Parathyroid adenoma (tissue), 2 donors: Measurements from ENCODE around the gene SMARCE1.

ENCODE experiments used
- H2AFZ ChIP-seq: fragments of 300-600 bp; sonication (generic); one replicate; pipeline ENCODE4 v1.7.0; 2017; ENCODE audit warnings: antibody characterized with exemption, mild to moderate bottlenecking
- H3K27ac ChIP-seq: fragments of 300-600 bp; sonication (generic); one replicate; pipeline ENCODE4 v1.7.0; 2017
- H3K27me3 ChIP-seq: fragments of 300-600 bp; sonication (generic); one replicate; pipeline ENCODE4 v1.7.0; 2017; ENCODE audit warnings: low read length; ENCODE audit not compliant: control insufficient read depth, insufficient read depth
- H3K36me3 ChIP-seq: fragments of 300-600 bp; sonication (generic); one replicate; pipeline ENCODE4 v1.7.0; 2017; ENCODE audit warnings: low read length; ENCODE audit not compliant: control insufficient read depth, insufficient read depth
- H3K4me1 ChIP-seq: fragments of 300-600 bp; sonication (generic); one replicate; pipeline ENCODE4 v1.7.0; 2017; ENCODE audit warnings: control low read depth
- H3K4me2 ChIP-seq: fragments of 300-600 bp; sonication (generic); one replicate; pipeline ENCODE4 v1.7.0; 2017; ENCODE audit warnings: low read length
- H3K4me3 ChIP-seq: fragments of 300-600 bp; sonication (generic); one replicate; pipeline ENCODE4 v1.7.0; 2017; ENCODE audit warnings: low read depth, low read length
- H3K79me2 ChIP-seq: fragments of 300-600 bp; sonication (generic); one replicate; pipeline ENCODE4 v1.7.0; 2017; ENCODE audit warnings: control low read depth
- H3K9ac ChIP-seq: fragments of 300-600 bp; sonication (generic); one replicate; pipeline ENCODE4 v1.7.0; 2017; ENCODE audit warnings: mild to moderate bottlenecking
- H3K9me3 ChIP-seq: fragments of 300-600 bp; sonication (generic); one replicate; pipeline ENCODE4 v1.7.0; 2017; ENCODE audit warnings: low read length; ENCODE audit not compliant: control insufficient read depth
- CTCF ChIP-seq: fragments of 300-600 bp; sonication (generic); IDR thresholded peaks from one replicate; pipeline ENCODE4 v1.7.0; 2017; ENCODE audit warnings: antibody characterized with exemption, mild to moderate bottlenecking
- donor health status: primary hyperparathyroidism.

The SMARCE1 gene

GRCh38 chr17:40664582-40665333 lies 17.1 kb upstream of the SMARCE1 start, which contains the start of gene KRT222:
KRT222 (minus strand) TSS chr17:40665177; CDS start chr17:40665099, 78 bp downstream.
- no peak for TF ChIP-seq CTCF
- Histone ChIP-seq H3K9ac (no peak within 1 kb of the TSS), H3K4me1 (no peaks in the 10 kb centered on the region), H3K36me3 (no peaks in the 10 kb centered on the region), H3K4me2 (peak within 1 kb of the TSS; percentile 54), H3K9me3 (no peaks in the 10 kb centered on the region), H3K27me3 (no peaks in the 10 kb centered on the region), H2AFZ (peak within 1 kb of the TSS; percentile 85), H3K79me2 (no peaks in the 10 kb centered on the region), H3K4me3 (peak within 1 kb of the TSS; percentile 15), H3K27ac (peak within 1 kb of the TSS; percentile 1)

- Histone ChIP-seq H2AFZ (peak overlapping the region; percentile 85), H3K27ac (no peak overlapping the region), H3K36me3 (no peaks in the 10 kb centered on the region), H3K79me2 (no peaks in the 10 kb centered on the region), H3K9me3 (no peaks in the 10 kb centered on the region), H3K27me3 (no peaks in the 10 kb centered on the region), H3K4me1 (no peaks in the 10 kb centered on the region), H3K4me2 (no peak overlapping the region), H3K4me3 (no peak overlapping the region), H3K9ac (no peak overlapping the region)
- no peak for TF ChIP-seq CTCF
Observed at GRCh38 chr17:40663252-40663651, 15.6 kb upstream of the SMARCE1 start.

- Histone ChIP-seq H3K9me3 (no peaks in the 10 kb centered on the region), H3K79me2 (no peaks in the 10 kb centered on the region), H3K36me3 (no peaks in the 10 kb centered on the region), H2AFZ (no peak overlapping the region), H3K4me3 (no peak overlapping the region), H3K4me1 (no peaks in the 10 kb centered on the region), H3K9ac (no peak overlapping the region), H3K27ac (no peak overlapping the region), H3K4me2 (no peak overlapping the region), H3K27me3 (no peaks in the 10 kb centered on the region)
- TF ChIP-seq CTCF, result no peak
Observed at GRCh38 chr17:40659911-40660310, 12.3 kb upstream of the SMARCE1 start.

GRCh38 chr17:40658396-40658795 lies 10.8 kb upstream of the SMARCE1 start:
- no peak overlapping the region for H3K9ac ChIP-seq
- no peaks in the 10 kb centered on the region for H3K36me3 ChIP-seq
- H3K4me1 ChIP-seq, result no peaks in the 10 kb centered on the region
- H3K27me3 ChIP-seq, result no peaks in the 10 kb centered on the region
- H2AFZ ChIP-seq, result no peak overlapping the region
- H3K79me2 ChIP-seq, result no peaks in the 10 kb centered on the region
- no peak overlapping the region for H3K4me3 ChIP-seq
- no peak overlapping the region for H3K27ac ChIP-seq
- H3K4me2 ChIP-seq, result no peak overlapping the region
- no peaks in the 10 kb centered on the region for H3K9me3 ChIP-seq
- no peak for TF ChIP-seq CTCF

- Histone ChIP-seq H3K4me1 (peaks cover 4% of the 10 kb centered on the region), H3K4me3 (no peak overlapping the region), H3K27me3 (no peaks in the 10 kb centered on the region)
Observed at GRCh38 chr17:40651939-40652338, 4.3 kb upstream of the SMARCE1 start.

More at GRCh38 chr17:40651939-40652338, 4.3 kb upstream of the SMARCE1 start:
- Histone ChIP-seq H3K4me2 (no peak overlapping the region), H3K79me2 (peaks cover 8% of the 10 kb centered on the region), H3K9me3 (no peaks in the 10 kb centered on the region), H3K36me3 (no peaks in the 10 kb centered on the region), H3K9ac (no peak overlapping the region), H3K27ac (no peak overlapping the region), H2AFZ (no peak overlapping the region)
- TF ChIP-seq CTCF, result no peak
